GM18498 (cell line): Measurements from ENCODE around the gene GLIS2.

ENCODE experiments used
- ATAC-seq: cut with Tn5 transposase; IDR thresholded peaks from one replicate; pipeline ENCODE4 v1.9.1; 2021; ENCODE audit warnings: mild to moderate bottlenecking, moderate library complexity; ENCODE audit not compliant: unreplicated experiment

Gene GLIS2

DNA sequence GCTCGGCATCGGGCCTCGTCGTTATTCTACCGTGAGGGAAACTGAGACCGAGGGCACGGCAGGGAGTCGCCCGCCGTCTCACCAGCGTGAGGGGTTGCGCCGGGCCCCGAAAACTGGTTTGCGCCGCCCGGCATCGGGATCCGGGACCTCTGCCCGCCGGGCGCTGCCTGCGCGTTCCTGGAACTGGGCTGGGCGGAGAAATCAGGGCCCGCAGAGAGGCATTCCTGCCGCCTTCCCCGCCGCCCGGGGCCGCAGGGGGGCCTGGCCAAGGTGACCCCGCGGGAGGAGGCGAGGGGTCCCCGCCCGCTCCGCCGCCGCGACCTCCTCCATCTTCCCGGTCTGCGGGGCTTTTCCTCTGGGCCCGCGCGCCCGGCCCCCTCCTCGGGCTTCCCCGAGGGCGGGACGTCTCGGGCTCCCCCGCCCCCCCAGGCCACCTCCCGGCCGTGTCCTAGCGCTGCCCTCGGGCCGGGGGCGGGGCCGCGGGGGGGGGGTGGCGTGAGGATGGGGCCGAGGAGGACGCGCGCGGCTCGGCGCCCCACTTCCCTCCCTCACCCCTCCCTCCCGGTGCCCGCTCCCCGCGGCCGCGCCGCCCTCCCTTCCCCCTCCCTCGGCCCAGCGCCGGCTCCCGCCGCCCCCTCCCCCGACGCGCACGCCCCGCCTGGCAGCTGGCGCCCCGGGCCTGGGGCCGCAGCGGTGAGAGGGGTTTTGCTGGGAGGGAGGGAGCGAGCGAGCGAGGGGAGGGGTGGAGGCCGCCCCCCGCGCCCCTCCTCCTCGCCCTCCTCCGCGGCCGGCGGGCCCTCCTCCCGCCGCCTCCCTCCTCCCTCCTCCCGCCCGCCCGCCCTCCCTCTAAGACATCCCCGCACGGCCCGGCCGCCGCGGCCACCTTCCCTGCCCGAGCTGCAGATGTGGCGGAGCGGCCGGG lies at the start of gene GLIS2:
Gene GLIS2, plus strand, starts transcription at position 882 of the 922 bp plus-strand sequence. CDS start 16,214 bp downstream, outside the sequence.
- ATAC-seq, result no peak

DNA sequence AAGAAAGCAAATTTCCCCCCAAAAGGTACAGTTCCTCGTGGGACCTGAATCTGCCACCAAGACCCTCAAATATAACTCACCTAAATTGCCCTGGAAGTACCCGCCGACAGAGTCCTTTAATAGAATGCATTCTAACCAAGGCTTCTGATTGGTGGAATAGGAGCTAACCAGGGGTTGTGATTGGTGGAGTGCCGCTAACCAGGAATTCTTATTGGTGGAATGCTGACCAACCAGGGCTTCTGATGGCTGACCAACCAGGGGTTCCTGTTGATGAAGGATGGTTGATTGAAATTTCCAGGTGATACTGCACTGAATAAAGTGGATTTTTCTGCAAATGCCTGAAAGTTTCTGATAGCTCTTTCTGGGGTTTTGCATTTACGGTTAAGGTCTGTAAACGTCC lies 49.5 kb upstream of the GLIS2 start:
- ATAC-seq, result no peak

DNA sequence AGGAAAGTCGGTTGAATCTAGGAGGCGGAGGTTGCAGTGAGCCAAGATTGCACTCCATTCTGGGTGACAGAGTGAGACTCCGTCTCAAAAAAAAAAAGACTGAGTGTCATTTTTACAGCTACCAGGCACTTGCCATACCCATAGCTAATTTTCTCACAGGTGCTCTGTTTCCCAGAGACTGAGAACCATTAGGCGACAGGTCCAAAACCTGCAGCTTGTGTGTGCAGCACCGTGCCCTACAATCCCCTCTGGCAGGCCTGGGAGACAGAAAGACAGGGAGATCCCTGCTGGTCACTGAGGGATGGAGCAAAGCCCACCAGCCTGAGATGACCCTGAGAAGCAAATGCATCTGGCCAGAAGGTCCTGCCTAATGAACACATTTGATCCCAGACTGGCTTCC lies 45.8 kb upstream of the GLIS2 start:
- no peak for ATAC-seq

DNA sequence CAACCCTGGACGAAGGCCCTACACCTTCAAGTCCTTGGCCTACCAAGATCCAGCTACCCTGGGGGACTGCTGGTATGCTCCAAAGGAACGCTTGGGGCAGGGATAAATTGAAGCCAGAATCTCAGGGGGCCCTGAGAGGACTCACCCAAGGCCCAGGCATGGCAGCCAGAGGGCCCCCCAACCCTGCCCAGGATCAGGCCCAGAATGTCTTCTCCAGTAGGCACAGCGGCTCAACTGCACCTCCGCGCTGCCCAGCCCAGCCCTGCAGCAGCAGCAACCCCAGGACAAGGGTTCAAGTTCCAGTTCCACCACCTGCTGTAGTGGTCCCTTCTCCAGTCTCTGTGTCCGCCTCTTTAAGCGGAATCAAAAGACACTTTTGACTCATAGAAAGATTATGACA lies 45.3 kb upstream of the GLIS2 start:
- no peak for ATAC-seq

DNA sequence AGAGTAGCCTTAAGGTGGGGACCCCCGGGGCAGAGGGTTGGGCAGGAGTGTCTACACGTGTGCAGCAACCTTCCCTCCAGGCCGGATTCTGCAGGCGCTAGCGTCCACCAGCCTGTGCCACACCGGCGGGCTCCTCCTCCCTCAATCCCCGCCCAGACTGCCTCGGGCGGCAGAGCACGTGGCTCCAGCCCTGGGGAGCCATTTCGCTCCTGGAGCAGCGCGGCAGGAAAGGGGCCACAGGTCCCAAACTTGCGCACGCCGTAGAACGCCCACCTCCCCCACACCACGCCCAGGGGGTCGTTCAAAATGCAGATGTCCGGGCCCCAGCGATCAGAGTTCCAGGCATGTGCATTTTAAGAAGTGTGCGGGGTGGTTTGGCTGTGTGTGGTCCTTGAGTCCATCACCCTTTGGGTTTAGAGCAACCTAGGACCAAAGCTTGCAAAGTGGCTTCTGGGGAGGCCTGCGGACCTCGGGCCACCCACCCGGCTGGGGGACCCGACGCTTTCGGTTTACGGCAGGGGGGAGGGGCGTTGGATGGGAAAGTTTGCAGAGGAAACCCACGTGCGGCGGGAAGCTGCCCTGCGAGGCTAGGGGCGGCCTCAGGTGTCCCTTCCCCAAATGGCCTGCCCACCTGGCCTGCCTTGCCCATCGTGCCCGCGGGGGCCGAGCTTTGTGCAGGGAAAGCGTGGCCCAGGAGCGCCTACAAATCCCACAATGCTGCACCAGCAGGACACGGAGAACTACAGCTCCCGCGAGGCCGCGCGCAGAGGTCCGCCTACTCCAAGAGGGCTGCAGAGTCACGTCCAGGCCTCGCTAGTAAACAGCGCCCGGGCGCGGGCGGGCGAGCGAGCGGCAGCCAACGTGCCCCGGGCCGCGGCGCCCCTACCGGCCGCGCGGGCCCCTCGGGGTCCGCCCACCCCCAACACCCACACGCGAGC lies 44.4 kb upstream of the GLIS2 start:
- ATAC-seq, result peak; percentile 66

DNA sequence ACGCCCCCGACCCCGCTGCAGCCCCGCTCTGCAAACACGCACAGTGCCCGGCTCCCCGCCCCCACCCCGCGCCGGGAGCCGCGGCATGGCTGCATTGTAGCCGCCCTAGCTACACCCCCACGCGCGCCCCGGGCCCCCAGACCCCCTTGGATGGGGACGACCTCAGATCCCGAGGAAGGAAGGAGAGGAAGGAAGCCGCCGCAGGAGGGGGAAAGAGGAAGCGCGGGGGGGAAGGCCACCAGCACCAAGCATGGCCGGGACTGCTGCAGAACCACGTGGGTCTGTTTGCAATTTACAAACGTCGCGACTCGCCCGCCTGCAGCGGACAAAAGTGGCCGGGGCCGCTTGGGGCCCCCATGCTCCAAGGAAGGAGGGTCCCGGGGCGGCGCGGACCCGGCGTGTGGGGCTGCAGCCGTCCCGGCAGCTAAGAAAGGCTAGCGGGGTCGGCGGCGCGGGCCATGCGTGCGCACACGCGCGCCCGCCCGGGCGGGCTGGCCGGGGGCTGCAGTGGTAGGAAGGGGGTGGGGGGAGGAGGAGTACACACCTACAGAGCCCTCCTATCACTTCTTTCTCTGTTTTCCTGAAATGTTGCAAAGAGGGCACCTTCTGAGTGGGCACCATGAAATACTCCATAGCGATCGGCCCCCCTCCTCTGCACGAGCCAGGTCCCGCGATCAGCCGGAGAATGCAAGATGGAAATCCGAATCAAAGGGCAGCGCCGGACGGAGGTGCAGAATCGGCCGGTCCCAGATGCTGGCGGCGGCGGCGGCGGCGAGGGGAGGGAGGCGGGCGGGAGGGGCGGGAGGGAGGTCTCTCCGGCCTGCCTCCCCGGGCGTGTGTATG lies 43.5 kb upstream of the GLIS2 start:
- ATAC-seq, result peak; percentile 6

DNA sequence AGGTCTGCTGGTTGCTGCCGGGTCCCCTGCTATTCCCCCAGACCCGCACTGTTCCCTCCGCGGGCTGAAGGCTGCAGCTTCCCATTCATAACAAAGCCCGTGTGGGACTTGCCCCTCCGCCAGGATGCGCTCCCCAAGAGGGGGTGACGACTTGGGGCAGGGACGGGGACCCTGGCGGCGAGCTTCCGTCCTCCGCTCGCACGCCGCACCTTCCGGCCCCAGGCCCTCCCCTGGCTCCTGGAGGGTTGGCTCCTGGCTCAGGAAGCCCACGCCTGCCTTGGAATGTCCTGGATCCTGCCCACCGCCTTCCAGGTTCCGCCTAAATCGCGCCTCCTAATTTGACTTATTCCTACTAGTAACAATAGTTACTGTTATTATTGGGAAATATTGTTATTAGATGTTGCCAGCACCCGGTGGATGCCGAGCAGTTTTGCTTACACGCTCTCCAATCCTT lies 42.0 kb upstream of the GLIS2 start:
- ATAC-seq, result peak; percentile 15

DNA sequence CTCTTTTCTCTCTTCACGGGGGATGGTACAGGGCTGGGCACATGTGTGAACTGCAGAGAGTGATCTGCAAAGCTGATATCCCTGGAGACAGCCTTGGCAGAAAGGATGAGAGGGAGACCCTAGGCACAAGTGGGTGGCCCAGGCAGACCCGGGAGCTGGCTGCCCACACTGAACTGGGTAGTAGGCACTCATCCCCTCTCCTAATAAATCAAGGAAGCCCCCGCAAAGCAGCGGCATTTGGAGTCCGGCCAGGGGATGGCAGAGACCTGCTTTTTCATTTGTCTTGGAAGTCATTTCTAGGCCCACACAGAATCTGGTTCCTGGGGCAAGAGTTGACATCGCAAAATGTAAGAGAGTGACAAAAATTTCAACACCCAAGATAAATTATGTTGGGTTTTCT lies 40.0 kb upstream of the GLIS2 start:
- ATAC-seq, result no peak

DNA sequence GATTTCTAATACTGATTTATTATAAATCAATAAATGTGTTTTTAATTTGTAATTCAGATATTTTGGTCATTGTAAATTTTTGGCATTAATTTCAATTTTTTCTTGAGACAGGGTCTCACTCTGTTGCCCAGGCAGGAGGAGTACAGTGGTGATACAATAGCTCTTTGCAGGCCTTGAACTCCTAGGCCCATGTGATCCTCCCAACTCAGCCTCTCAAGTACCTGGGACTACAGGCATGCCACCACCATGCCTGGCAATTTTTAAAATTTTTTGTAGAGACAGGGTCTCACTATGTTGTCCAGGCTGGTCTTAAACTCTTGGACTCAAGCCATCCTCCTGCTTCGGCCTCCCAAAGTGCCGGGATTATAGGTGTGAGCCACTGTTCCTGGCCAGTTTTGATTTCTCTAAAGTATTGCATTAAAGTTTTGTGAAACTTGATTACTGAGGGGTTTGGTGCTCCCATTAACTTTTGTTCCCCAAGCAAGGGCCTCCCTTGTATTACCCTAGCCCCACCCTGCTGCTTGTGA lies 37.8 kb upstream of the GLIS2 start:
- no peak for ATAC-seq

DNA sequence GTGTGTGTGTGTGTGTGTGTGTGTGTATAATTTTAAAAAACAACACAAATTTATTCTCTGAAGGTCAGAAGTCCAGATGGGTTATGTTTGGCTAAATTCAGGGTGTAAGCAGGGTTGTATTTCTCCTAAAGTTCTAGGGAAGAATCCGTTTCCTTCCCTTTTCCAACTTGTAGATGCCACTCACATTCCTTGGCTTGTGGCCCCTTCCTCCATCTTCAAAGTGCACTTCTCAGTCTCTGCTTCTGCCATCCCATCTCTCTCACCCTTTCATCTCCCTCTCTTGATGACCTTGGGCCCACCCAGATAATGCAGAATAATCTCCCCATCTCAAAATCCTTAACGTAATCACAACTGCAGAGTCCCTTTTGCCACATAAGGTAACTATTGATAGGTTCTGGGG lies 35.2 kb upstream of the GLIS2 start:
- no peak for ATAC-seq

DNA sequence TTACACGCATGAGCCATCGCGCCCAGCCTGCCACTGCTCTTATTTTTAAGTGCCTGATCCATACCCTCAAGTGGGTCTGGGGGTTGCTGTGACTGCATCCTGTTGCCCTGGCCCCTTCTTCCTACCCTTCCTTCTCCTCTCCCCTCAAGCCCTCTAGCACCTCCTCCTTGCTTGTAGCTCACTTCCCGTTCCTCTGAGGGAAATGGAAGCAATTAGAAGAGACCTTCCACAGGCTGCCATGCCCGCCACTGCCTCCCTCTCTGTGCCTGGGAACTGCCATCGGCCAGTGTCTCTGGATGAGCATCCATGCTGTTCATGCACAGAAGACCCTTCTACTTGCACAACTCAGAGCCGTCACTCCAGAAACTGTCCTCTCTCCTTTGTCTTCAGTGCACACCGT lies 32.4 kb upstream of the GLIS2 start:
- ATAC-seq, result no peak

DNA sequence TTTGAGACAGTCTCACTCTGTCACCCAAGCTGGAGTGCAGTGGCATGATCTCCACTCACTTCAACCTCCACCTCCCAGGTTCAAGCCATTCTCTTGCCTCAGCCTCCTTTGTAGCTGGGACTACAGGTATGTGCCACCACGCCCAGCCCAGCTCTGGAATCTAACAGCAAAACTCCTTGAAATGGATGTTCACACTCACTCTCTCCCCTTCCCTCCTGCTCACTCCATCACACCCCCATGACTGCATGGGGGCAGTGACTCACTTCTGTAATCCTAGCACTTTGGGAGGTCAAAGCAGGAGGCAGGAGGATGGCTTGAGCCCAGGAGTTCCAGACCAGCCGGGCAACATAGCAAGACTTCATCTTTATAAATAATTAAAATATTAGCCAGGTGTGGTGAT lies 31.9 kb upstream of the GLIS2 start:
- no peak for ATAC-seq

DNA sequence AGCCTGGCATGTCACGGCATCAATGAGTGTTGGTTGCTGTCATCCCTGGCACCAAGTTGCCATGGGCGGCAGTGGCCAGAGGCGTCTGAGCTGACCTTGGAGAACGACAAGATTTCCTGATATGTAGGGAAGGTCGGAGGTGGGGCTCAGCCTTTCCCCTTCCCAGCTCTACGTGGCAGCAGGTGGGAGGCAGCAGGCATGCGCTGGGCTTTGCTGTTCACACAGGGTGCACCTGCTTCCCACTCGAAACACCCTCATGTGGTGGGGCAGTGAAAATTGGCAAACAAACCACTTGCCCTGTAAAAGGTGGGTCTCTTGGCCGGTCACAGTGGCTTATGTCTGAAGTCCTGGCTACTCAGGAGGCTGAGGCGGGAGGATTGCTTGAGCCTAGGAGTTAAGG lies 30.7 kb upstream of the GLIS2 start:
- ATAC-seq, result no peak

DNA sequence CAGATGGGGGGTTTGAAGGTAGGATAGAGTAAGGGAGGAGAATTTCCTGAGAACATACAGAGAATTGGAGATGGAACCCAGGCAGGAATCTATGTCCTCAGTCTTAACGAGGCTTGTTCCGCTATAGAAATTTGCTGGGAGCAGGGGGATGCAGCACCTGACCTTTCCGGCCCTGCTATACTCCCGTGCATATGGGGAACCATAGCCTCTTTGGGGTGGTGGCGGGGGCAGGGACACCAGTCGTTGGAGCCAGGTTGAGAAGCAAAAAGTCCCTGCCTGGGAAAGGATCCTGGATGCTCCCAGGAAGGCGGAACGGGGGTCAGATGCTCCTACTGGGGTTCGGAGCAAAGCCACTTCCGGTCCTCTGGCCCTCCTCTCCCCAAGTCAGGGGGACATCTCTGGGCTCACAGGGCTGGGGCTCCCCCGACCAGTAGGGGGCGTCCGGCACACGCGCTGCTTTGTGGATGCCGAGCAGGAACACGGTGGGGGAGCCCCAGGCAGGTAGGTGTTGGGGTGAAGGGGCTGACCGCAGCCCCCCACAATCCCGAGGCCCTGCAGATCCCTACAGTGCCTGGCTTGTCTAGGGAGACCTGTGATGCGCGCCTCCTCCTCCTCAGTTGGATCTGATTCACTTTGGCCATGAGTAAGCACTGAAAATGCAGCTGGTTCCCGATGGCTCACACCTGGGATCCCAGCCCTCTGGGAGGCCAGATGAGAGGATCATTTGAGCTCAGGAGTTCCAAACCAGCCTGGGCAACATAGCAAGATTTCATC lies 27.5 kb upstream of the GLIS2 start:
- ATAC-seq, result peak; percentile 71

DNA sequence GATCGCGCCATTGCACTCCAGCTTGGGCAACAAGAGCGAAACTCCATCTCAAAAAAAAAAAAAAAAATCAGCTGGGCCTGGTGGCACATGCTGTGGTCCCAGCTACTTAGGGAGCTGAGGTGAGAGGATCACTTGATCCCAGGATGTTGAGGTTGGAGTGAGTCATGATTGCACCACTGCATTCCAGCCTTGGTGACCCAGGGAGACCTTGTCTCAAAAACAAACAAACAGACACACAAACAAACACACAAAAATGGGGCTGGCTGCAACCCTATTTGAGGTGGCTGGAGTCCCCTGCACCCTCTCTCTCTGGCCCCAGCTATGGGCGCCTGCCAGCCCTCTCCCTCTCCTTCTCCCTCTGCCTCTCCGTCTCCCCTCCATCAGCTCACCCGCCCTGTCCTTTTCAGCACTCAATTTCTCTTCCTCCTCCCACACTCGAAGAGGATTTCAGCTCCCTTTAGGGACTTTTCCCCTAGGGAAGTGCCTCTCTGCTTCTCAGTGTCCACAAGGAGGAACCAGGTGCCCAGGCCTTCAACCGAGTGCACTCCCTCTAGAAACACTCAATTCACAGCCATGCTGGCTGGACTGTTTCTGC lies 25.5 kb upstream of the GLIS2 start:
- ATAC-seq, result no peak

DNA sequence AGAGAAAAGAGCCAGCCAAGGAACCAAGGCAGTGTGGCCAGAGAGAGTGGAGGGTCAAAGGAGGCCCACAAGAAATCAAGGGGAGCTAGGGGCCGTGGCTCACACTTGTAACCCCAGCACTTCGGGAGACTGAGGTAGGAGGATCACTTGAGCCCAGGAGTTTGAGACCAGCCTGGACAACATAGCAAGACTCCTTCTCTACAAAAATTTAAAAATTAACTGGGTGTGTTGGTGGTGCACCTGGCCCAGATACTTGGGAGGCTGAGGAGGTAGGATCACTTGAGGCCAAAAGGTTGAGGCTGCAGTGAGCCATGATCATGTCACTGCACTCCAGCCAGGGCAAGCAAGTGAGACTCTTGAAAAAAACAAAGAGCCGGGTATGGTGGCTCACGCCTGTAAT lies 24.2 kb upstream of the GLIS2 start:
- no peak for ATAC-seq

DNA sequence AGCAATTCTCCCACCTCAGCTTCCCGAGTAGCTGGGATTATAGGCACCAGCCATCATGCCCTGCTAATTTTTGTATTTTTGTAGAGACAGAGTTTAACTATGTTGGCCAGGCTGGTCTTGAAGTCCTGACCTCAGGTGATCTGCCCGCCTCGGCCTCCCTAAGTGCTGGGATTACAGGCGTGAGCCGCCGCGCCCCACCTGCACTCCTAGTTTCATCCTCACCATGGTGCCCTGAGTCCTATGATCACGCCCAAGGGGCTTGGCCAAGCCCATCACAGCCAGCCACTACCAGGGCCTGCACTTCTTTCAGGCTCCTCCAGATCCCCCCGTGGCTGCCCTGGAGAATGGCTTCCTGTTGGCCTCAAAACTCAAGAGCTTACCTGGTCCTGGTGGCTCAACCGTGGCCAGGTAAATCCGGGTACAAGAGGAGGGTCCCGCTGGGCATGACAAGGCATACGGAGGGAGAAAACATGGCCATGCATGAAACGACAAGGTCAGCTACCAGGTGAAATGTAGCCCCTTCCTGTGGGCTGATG lies 22.6 kb upstream of the GLIS2 start:
- ATAC-seq, result no peak

DNA sequence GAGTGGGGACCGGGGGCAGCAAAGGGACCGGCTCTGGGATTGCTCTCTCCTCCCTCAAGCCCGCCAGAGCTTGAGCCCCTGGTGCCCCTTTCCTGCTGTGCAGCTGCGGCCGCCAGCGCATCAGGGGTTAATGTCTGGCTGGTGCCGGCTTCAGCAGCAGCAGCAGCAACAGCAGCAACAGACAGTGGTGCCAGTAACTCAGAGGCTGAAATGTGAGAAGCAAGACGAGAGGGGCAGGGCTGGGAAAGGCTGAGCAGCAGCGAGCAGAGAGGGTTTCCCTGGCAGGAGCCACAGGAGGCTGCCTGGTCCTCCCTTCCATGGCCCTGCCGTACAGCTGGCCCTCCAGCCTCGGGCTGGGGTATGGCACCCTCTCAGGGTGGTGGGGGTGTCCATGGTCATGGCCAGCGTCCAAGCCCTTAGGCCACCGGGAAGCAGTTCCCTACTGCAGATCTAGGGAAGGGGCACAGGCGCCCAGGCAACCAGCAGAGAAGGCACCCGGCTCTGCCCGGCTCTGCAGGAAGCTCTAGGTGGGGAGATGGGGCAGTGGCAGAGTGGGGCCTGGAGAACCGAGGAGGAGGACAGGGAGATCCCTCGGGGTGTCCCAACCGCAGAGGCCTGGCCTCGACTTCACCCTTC lies 21.9 kb upstream of the GLIS2 start:
- ATAC-seq, result no peak

DNA sequence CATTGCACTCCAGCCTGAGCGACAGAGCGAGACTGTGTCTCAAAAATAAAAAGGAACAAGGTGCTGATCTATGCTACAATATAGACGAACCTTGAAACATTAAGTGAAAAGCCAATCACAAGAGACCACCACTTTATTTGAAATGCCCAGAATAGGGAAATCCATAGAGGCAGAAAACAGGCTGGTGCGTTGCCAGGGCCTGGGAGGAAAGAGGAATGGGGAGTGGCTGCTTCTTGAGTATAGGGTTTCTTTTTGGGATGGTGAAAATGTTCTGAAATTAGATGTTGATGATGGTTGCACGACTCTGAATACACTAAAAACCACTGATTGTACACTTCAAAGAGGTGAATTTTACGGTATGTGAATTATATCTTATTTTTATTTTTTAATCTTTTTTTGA lies 20.3 kb upstream of the GLIS2 start:
- ATAC-seq, result no peak
